Esophagus (tissue), 2 donors: ENCODE results near the gene ICE1. TPM values are rescaled to one million over a fixed set of nuclear protein-coding genes. Genes with fewer than 3 reads are reported as not detected.

Source experiments
- H3K27ac ChIP-seq, 2 donors: one replicate each; pipeline ENCODE4 v1.5.1; 2013; ENCODE audit warnings: low read depth in 2 of 2, mild to moderate bottlenecking in 2 of 2, inconsistent platforms in 1 of 2, low read length in 1 of 2, moderate library complexity in 1 of 2
- H3K27me3 ChIP-seq, 2 donors: one replicate each; pipeline ENCODE4 v1.6.1; 2013; ENCODE audit warnings: low read length in 2 of 2, control low read depth in 1 of 2, mild to moderate bottlenecking in 1 of 2; ENCODE audit not compliant: insufficient read depth in 2 of 2, control insufficient read depth in 1 of 2
- H3K36me3 ChIP-seq, 2 donors: one replicate each; pipeline ENCODE4 v1.6.1; 2013; ENCODE audit warnings: low read length in 1 of 2; ENCODE audit not compliant: control insufficient read depth in 2 of 2, insufficient read depth in 2 of 2
- H3K4me1 ChIP-seq, 2 donors: one replicate each; pipeline ENCODE4 v1.6.1; 2013; ENCODE audit warnings: low read length in 1 of 2; ENCODE audit not compliant: control insufficient read depth in 2 of 2, insufficient read depth in 2 of 2
- H3K4me3 ChIP-seq, 2 donors: one replicate each; pipeline ENCODE4 v1.5.1; 2013; ENCODE audit warnings: low read length in 2 of 2, mild to moderate bottlenecking in 2 of 2, low read depth in 1 of 2, moderate library complexity in 1 of 2
- H3K9me3 ChIP-seq, 2 donors: one replicate each; pipeline ENCODE4 v1.6.1; 2013; ENCODE audit warnings: mild to moderate bottlenecking in 2 of 2, low read depth in 1 of 2, low read length in 1 of 2, moderate library complexity in 1 of 2; ENCODE audit not compliant: control insufficient read depth in 2 of 2, insufficient read depth in 1 of 2
- WGBS, 2 donors: extraction: QIAGEN DNeasy Blood & Tissue Kit; methylation state at CpG; one replicate each; pipeline ENCODE4 v1.1.7; 2013; 5-methylcytosine and 5-hydroxymethylcytosine counted together
- polyA plus RNA-seq, 2 donors: library from polyadenylated mRNA; stranded (reverse); fragments of 200-250 nt; gene quantifications; one replicate each; pipeline ENCODE4 v1.2.3, GENCODE V29; 2013
- donor health status: healthy with polysubstance abuse.
- donor health status: Bipolar disorder and iron deficiency.

Gene ICE1
- polyA plus RNA-seq, 2 donors, result 3.2 to 4.8 TPM

DNA sequence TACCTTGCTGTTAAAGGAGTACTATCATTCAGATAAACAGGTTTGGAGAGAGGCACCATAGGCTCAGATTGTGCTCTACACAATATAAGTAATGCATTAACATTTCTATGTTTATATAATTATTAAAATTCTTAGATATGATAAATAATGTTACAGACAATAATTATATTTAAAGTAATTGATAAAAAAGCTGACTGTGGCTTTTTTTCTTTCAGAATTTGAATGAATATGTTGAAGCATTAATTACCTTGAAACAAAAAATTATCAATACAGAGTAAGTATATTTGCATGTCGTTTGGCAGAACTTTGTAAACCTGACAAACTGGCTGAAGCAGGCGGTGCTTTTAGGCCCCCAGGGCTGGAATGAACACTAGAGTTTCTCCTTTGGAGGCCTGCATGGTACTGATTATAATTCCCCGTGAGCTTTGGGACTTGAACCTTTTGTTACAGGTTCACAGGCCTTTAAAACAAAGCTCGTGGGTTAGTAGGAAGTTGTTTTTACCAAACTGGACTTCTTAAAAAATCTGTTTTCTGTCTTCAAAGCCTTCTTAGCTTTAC lies 13.8 kb downstream of the ICE1 start:
- H3K27me3 ChIP-seq, result no peaks in the 10 kb centered on the region
- H3K9me3 ChIP-seq, result no peaks in the 10 kb centered on the region
- H3K27ac ChIP-seq, result no peak overlapping the region
- H3K4me1 ChIP-seq, result no peaks in the 10 kb centered on the region
- no peak overlapping the region for H3K4me3 ChIP-seq
- 42 to 48% methylated on average over 4 of the region's 4 CpGs for WGBS, 2 donors
- no peaks in the 10 kb centered on the region for H3K36me3 ChIP-seq

DNA sequence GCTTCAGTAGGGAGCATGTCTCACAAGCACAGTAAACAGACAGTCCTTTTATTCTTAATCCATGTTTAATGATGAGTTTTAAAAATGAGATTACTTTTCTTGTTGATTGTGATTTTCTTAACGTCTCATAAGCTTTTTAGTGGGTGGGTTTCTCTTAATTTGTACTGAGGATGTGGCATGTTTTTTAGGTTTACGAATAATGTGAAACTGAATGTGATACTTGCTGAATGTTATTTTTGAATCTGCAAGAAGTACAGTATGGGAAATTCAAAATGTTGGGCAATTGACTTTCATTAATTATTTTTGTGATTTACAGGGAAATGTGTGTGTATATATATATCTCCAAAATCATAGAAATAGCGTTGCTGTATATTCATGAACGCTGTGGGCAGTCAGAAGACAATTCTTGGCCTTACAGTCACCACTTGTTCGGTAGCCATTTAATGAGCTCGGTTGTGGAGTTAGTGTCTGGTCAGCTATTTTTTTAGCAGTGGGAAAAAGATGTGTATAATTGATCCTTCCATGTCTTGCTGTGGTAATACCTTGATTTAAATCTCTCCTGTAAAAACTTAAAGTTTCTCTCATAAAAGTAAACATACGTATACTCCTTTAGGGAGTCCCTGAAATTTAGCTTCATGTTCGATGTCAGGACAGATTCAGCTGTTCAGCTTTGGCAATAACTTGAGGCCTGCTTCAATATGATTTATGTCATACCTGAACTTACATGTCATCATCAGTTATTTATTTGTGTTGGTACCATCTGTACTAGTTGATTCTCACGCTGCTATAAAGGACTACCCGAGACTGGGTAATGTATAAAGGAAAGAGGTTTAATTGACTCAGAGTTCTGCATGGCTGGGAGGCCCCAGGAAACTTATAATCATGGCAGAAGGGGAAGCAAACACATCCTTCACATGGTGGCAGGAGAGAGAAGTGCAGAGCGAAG lies 15.0 kb downstream of the ICE1 start:
- Histone ChIP-seq H3K9me3 (no peaks in the 10 kb centered on the region), H3K27ac (no peak overlapping the region), H3K27me3 (no peaks in the 10 kb centered on the region), H3K4me1 (no peaks in the 10 kb centered on the region), H3K36me3 (no peaks in the 10 kb centered on the region), H3K4me3 (no peak overlapping the region)
- WGBS, 2 donors, result 85 to 89% methylated on average over 11 of the region's 11 CpGs

DNA sequence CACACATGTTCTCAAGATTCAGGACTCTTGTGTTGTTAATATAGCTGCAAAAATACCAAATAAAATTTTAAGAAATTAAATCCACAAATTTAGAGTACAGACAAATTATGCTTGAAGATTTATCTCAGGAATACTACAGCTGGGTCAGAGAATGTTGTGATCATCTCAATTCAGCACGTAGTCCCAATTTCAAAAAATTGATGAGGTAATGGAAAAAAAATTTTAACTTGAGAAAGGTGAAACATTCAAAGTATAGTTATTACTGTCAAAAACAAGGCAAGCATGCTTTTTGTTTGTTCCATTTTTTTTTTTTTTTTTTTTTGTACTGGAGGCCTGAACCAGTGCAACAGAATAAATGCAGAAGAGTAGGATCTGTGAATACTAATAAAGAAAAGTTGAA lies 29.4 kb downstream of the ICE1 start:
- Histone ChIP-seq H3K9me3 (no peaks in the 10 kb centered on the region), H3K4me1 (no peaks in the 10 kb centered on the region), H3K4me3 (no peak overlapping the region), H3K27ac (no peak overlapping the region), H3K27me3 (no peaks in the 10 kb centered on the region), H3K36me3 (peaks cover 0 to 3% of the 10 kb centered on the region in 2 donors)
- 96 to 98% methylated on average over 1 of the region's 1 CpG for WGBS, 2 donors

DNA sequence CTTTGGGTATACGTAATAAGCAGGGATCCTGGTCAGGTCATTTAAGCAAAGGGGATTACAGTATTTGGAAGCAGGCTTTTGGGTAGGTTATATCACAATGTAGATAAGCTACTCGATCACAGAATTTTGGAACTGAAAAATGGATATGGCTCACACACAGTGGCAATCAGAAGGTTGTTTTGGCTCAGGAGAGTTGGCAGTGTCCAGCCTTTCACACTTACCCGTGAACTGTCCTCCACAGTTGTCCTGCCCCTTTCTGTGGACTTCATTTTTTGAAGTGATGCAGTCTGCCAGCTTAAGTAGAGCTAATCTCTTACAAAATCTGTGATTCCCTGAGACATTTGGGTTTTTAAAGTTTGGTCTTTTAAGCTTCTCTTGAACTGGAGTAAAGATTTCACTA lies 30.7 kb downstream of the ICE1 start:
- no peak overlapping the region for H3K4me3 ChIP-seq
- no peaks in the 10 kb centered on the region for H3K27me3 ChIP-seq
- WGBS, 2 donors, result 89 to 92% methylated on average over 3 of the region's 3 CpGs
- no peaks in the 10 kb centered on the region for H3K4me1 ChIP-seq
- peaks cover 0 to 4% of the 10 kb centered on the region in 2 donors for H3K36me3 ChIP-seq
- no peaks in the 10 kb centered on the region for H3K9me3 ChIP-seq
- H3K27ac ChIP-seq, result no peak overlapping the region

DNA sequence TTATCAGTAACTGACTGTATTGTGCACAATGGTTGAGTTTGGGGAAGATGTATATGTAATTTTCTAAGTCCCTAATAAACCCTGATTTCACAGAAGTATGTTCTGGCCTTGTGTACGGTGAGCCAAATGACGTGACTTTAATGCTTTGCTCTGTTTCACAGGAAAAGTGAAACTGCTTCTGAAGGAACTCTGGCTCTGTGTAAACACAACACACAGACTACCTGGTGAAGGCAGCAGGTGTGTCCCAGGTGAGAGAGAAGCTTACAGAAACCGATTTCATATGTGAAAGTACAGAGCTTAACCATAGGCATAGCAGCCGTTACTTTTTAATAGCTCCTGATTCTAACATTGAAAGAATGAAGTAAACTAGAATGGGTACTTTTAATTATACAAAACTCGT lies 31.9 kb downstream of the ICE1 start:
- Histone ChIP-seq H3K4me1 (no peaks in the 10 kb centered on the region), H3K27me3 (no peaks in the 10 kb centered on the region), H3K9me3 (peaks cover 0 to 3% of the 10 kb centered on the region in 2 donors), H3K4me3 (no peak overlapping the region), H3K36me3 (peaks cover 0 to 11% of the 10 kb centered on the region in 2 donors), H3K27ac (no peak overlapping the region)
- whole genome bisulfite sequencing, 2 donors, result 60 to 81% methylated on average over 5 of the region's 5 CpGs

DNA sequence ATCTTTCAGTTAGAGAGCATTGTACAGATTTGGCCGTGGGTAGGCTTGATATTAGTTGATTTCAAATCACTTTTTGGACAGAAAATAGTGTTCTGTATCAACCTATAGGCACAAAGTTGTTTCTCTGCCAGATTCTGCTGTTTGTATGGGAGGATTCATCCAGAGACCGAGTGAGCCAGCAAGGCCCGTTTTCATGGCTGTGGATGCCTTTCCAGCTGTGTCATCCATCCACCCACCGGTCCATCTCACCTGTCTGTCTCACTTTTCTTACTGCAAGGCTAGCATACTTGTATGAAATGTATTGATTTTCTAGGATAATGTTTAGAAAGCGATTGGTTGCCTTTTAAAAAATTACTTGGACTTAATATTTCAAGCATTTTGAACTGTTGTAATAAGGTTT lies 34.4 kb downstream of the ICE1 start:
- H3K36me3 ChIP-seq, result peaks cover 8 to 22% of the 10 kb centered on the region in 2 donors
- H3K27me3 ChIP-seq, result no peaks in the 10 kb centered on the region
- peaks cover 0 to 3% of the 10 kb centered on the region in 2 donors for H3K9me3 ChIP-seq
- H3K4me1 ChIP-seq, result no peaks in the 10 kb centered on the region
- 82 to 87% methylated on average over 5 of the region's 5 CpGs for WGBS, 2 donors
- no peak overlapping the region for H3K27ac ChIP-seq
- no peak overlapping the region for H3K4me3 ChIP-seq

DNA sequence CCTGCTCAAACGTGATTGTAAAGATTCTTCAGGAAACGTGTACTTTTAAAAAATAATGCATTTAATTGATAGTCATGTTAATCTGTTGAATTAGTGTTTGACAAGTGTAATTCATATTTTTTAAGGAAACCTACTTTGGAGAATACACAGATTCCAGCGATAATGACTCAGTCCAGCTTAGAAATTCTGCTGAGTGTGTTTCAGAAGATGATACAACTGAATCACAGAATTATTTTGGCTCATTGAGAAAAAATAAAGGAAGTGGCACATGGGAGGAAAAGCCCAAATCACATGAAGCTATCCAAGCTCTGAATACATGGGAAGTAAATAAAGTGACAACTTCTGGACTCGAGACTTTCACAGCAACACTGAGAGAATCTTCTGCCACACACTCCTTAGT lies 37.8 kb downstream of the ICE1 start:
- Histone ChIP-seq H3K27ac (no peak overlapping the region), H3K9me3 (peaks cover 0 to 3% of the 10 kb centered on the region in 2 donors), H3K4me3 (no peak overlapping the region), H3K36me3 (peaks cover 8 to 35% of the 10 kb centered on the region in 2 donors), H3K4me1 (no peaks in the 10 kb centered on the region), H3K27me3 (no peaks in the 10 kb centered on the region)
- 88 to 95% methylated on average over 4 of the region's 4 CpGs for WGBS, 2 donors

DNA sequence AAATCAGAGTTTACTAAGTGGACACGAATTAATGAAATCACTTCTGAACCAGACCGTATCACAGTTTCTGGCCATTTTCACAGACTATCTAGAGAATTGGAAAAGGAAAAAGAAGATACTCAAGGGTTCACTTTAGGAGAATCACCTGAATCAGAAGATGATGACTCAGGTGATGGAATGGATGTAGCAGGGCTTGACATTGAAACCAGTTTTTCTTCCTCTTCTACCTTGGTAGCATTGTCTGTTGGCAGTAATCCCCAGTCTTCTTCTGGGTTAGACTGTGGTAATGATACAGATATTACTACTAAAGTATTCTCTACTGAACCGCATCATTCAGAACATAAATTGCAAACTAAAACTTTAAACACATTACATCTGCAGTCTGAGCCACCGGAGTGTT lies 38.5 kb downstream of the ICE1 start:
- Histone ChIP-seq H3K4me3 (no peak overlapping the region), H3K36me3 (peaks cover 8 to 35% of the 10 kb centered on the region in 2 donors), H3K27ac (no peak overlapping the region), H3K9me3 (peaks cover 0 to 3% of the 10 kb centered on the region in 2 donors), H3K4me1 (no peaks in the 10 kb centered on the region), H3K27me3 (no peaks in the 10 kb centered on the region)
- WGBS, 2 donors, result 96 to 98% methylated on average over 4 of the region's 4 CpGs

DNA sequence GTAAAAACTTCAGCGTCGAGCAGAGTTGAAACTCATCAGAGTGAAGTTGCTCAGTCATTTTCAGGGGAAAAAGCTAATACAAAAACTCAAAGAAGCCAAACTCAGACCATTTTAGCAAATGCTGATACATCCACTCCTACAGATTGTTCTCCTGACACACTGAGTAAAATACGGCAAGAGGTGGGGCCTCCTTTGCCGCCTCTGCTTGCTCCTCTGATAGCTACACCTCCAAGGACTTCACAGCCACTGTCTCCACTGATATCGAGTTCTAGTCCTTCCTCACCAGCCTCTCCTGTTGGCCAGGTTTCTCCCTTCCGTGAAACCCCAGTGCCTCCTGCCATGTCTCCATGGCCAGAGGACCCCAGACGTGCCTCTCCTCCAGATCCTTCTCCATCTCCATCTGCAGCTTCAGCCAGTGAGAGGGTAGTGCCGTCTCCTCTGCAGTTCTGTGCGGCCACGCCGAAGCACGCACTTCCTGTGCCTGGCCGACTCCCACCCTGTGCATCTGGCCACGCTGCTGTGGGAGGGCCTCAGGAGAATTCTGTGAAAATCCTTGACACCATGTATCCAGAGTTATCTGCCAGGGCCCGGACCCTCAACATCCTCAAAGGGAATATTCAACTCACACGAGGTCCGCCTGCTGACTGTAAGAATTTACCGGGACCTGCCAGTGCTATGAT lies 41.7 kb downstream of the ICE1 start:
- WGBS, 2 donors, result 93 to 95% methylated on average over 18 of the region's 18 CpGs
- Histone ChIP-seq H3K36me3 (peaks cover 8 to 28% of the 10 kb centered on the region in 2 donors), H3K27ac (no peak overlapping the region), H3K4me1 (no peaks in the 10 kb centered on the region), H3K4me3 (no peak overlapping the region), H3K9me3 (no peaks in the 10 kb centered on the region), H3K27me3 (no peaks in the 10 kb centered on the region)
